NCI-H226 (cell line): ENCODE results near the gene CS.

Source experiments
- DNase-seq: peaks from one replicate; pipeline ENCODE4 v3.0.0-alpha.2; 2015

Gene CS

GRCh38 chr12:56242986-56243385, 57.1 kb downstream of the CS start:
- DNase-seq = no peak

- DNase-seq = no peak
Observed at GRCh38 chr12:56241424-56242303, 58.5 kb downstream of the CS start.

- DNase-seq = no peak
Observed at GRCh38 chr12:56237552-56237951, 62.6 kb downstream of the CS start.

GRCh38 chr12:56236985-56237384, 63.1 kb downstream of the CS start:
- no peak for DNase-seq

- no peak for DNase-seq
Observed at GRCh38 chr12:56236091-56236490, 64.0 kb downstream of the CS start.

GRCh38 chr12:56234746-56235436, 65.2 kb downstream of the CS start:
- no peak for DNase-seq

GRCh38 chr12:56231184-56231582, 68.9 kb downstream of the CS start:
- no peak for DNase-seq

GRCh38 chr12:56230432-56231183, 69.5 kb downstream of the CS start:
- DNase-seq = no peak

- no peak for DNase-seq
Observed at GRCh38 chr12:56229916-56230431, 70.2 kb downstream of the CS start, which contains the start of gene SLC39A5. SLC39A5 (plus strand) TSS chr12:56230051; CDS start chr12:56231275, 1,224 bp downstream.

- DNase-seq = no peak
Observed at GRCh38 chr12:56229082-56229481, 71.0 kb downstream of the CS start.

- DNase-seq = no peak
Observed at GRCh38 chr12:56224954-56225353, 75.2 kb downstream of the CS start.

GRCh38 chr12:56224102-56224701, 75.9 kb downstream of the CS start, which contains the start of gene NABP2:
NABP2 (plus strand) TSS chr12:56224342; CDS start chr12:56224857, 515 bp downstream.
- peak; percentile 99 for DNase-seq

GRCh38 chr12:56223571-56224101, 76.5 kb downstream of the CS start:
- no peak for DNase-seq

GRCh38 chr12:56222531-56222895, 77.6 kb downstream of the CS start:
- DNase-seq = no peak

- peak; percentile 99 for DNase-seq
Observed at GRCh38 chr12:56221757-56222530, 78.2 kb downstream of the CS start, which contains the start of gene RNF41. RNF41 (minus strand) TSS chr12:56221922; CDS start chr12:56214047, 7,875 bp downstream.
